HepG2 (cell line): ENCODE results near the gene TXNIP. TPM values are rescaled to one million over a fixed set of nuclear protein-coding genes. Genes with fewer than 3 reads are reported as not detected.
A peak's percentile ranks its signal among the peaks of the same experiment; 100 is the strongest.

ENCODE experiments used
- ATF7 ChIP-seq, 2 experiments: fragments of 450-650 bp in 1 of 2; sonication (generic) in 1 of 2; formaldehyde crosslinking in 1 of 2; IDR thresholded peaks; 2 replicates each; pipeline versions ENCODE4 v1.4.0 to v1.6.1; 2016 to 2020; ENCODE audit warnings: antibody characterized with exemption in 1 of 2, mild to moderate bottlenecking in 1 of 2, missing genetic modification reagents in 1 of 2
- CEBPG ChIP-seq: IDR thresholded peaks from 2 replicates; pipeline ENCODE4 v1.6.1; 2016
- ELF4 ChIP-seq: sonication (generic); formaldehyde crosslinking; IDR thresholded peaks from 2 replicates; pipeline ENCODE4 v1.5.0; 2020; ENCODE audit warnings: missing genetic modification reagents, mild to moderate bottlenecking, moderate library complexity, borderline replicate concordance
- ETV5 ChIP-seq: IDR thresholded peaks from 2 replicates; pipeline ENCODE4 v1.6.1; 2018; ENCODE audit warnings: missing biosample characterization, missing genetic modification reagents, inconsistent platforms, borderline replicate concordance
- FOXC1 ChIP-seq: sonication (generic); formaldehyde crosslinking; IDR thresholded peaks from 2 replicates; pipeline ENCODE4 v1.8.0; 2022; ENCODE audit warnings: mild to moderate bottlenecking, missing genetic modification reagents, borderline replicate concordance
- GZF1 ChIP-seq: sonication (generic); formaldehyde crosslinking; IDR thresholded peaks from 2 replicates; pipeline ENCODE4 v1.5.1; 2020; ENCODE audit warnings: mild to moderate bottlenecking, missing genetic modification reagents
- JUN ChIP-seq: sonication (generic); formaldehyde crosslinking; IDR thresholded peaks from 2 replicates; pipeline ENCODE4 v1.4.0; 2020; ENCODE audit warnings: mild to moderate bottlenecking, missing genetic modification reagents
- KDM3A ChIP-seq: IDR thresholded peaks from 2 replicates; pipeline ENCODE4 v1.6.1; 2018; ENCODE audit warnings: low read depth, missing compliant biosample characterization
- MIXL1 ChIP-seq: IDR thresholded peaks from 2 replicates; pipeline ENCODE4 v1.6.1; 2016
- PBX3 ChIP-seq: sonication (generic); formaldehyde crosslinking; IDR thresholded peaks from 2 replicates; pipeline ENCODE4 v1.8.1; 2023; ENCODE audit warnings: missing genetic modification reagents, inconsistent platforms, borderline replicate concordance
- RBM22 ChIP-seq: fragments of 200-400 bp; formaldehyde crosslinking; optimal IDR thresholded peaks from 2 replicates; pipeline ENCODE3; 2017; ENCODE audit warnings: mild to moderate bottlenecking, low read length, moderate library complexity
- SAP130 ChIP-seq: IDR thresholded peaks from 2 replicates; pipeline ENCODE4 v1.6.1; 2016; ENCODE audit warnings: low read depth
- SKIL ChIP-seq: sonication (generic); formaldehyde crosslinking; IDR thresholded peaks from 2 replicates; pipeline ENCODE4 v1.8.0; 2022; ENCODE audit warnings: missing genetic modification reagents, mild to moderate bottlenecking, moderate library complexity, borderline replicate concordance
- SMAD9 ChIP-seq: sonication (generic); formaldehyde crosslinking; IDR thresholded peaks from 2 replicates; pipeline ENCODE4 v1.5.1; 2020; ENCODE audit warnings: mild to moderate bottlenecking, missing genetic modification reagents
- SRF ChIP-seq: IDR thresholded peaks from 2 replicates; pipeline ENCODE4 v1.6.1; 2011; ENCODE audit warnings: mild to moderate bottlenecking, low read depth, low read length, moderate library complexity
- TCF12 ChIP-seq, 2 experiments: fragments of 450-650 bp in 1 of 2; sonication (generic) in 1 of 2; formaldehyde crosslinking in 1 of 2; IDR thresholded peaks; 2 replicates each; pipeline versions ENCODE4 v1.6.1 to v1.8.0; 2017 to 2022; ENCODE audit warnings: antibody characterized with exemption in 1 of 2, mild to moderate bottlenecking in 1 of 2, missing genetic modification reagents in 1 of 2, moderate library complexity in 1 of 2
- ZFP62 ChIP-seq: sonication (generic); formaldehyde crosslinking; IDR thresholded peaks from 2 replicates; pipeline ENCODE4 v1.4.0; 2020; ENCODE audit warnings: missing genetic modification reagents
- ZFP90 ChIP-seq: sonication (generic); formaldehyde crosslinking; IDR thresholded peaks from 2 replicates; pipeline ENCODE4 v1.8.0; 2022; ENCODE audit warnings: missing genetic modification reagents, mild to moderate bottlenecking, inconsistent platforms, borderline replicate concordance
- ZNF33B ChIP-seq: sonication (generic); formaldehyde crosslinking; IDR thresholded peaks from 2 replicates; pipeline ENCODE4 v1.5.1; 2020; ENCODE audit warnings: mild to moderate bottlenecking, missing genetic modification reagents
- ZNF354B ChIP-seq: sonication (generic); formaldehyde crosslinking; IDR thresholded peaks from 2 replicates; pipeline ENCODE4 v1.8.0; 2022; ENCODE audit warnings: mild to moderate bottlenecking, missing genetic modification reagents
- ZNF512 ChIP-seq: sonication (generic); formaldehyde crosslinking; IDR thresholded peaks from 2 replicates; pipeline ENCODE4 v1.4.0; 2020; ENCODE audit warnings: mild to moderate bottlenecking, missing genetic modification reagents
- ZNF572 ChIP-seq: sonication (generic); formaldehyde crosslinking; IDR thresholded peaks from 2 replicates; pipeline ENCODE4 v1.5.1; 2020; ENCODE audit warnings: mild to moderate bottlenecking, missing genetic modification reagents
- ZNF670 ChIP-seq: sonication (generic); formaldehyde crosslinking; IDR thresholded peaks from 2 replicates; pipeline ENCODE4 v1.8.0; 2022; ENCODE audit warnings: mild to moderate bottlenecking, missing genetic modification reagents, borderline replicate concordance
- ZNF781 ChIP-seq: sonication (generic); formaldehyde crosslinking; IDR thresholded peaks from 2 replicates; pipeline ENCODE4 v1.5.1; 2020; ENCODE audit warnings: borderline replicate concordance, mild to moderate bottlenecking, missing genetic modification reagents; ENCODE audit errors: not compliant biosample characterization
- polyA plus RNA-seq, 8 experiments: library from polyadenylated mRNA; depleted of rRNA in 3 of 8; stranded (reverse) in 7 of 8; unstranded in 1 of 8; fragments of >200 nt; fragmentation: Illumina TruSeq in 4 of 8; extraction: Trizol in 4 of 8; gene quantifications; 2 replicates each; pipeline versions ENCODE4 v1.2.1 to v1.2.3, GENCODE V29; 2011 to 2016; ENCODE audit warnings: low read depth in 4 of 8, missing spikeins in 1 of 8, mixed read lengths in 1 of 8; ENCODE audit not compliant: insufficient read depth in 1 of 8
- total RNA-seq, 5 experiments: library from RNA; depleted of rRNA; stranded (reverse); fragments of >200 nt; fragmentation: Illumina TruSeq; extraction: Trizol; gene quantifications; 2 replicates each; pipeline ENCODE4 v1.2.3, GENCODE V29; 2016; ENCODE audit warnings: low read depth in 1 of 5
- TF ChIP-seq, protein P1 (sequence below): sonication (generic); formaldehyde crosslinking; IDR thresholded peaks from 2 replicates; pipeline ENCODE4 v1.5.1; 2020; ENCODE audit warnings: missing genetic modification reagents, mild to moderate bottlenecking, borderline replicate concordance

The TXNIP gene
- total and polyA plus RNA-seq, 2 of the 13 experiments (the other 11 are each of a cell fraction or from before 2014, with no cell fraction given) = 24.4 to 237 TPM

GRCh38 chr1:146035048-146035423 is 38.7 kb upstream of the TXNIP start (continued):
- TF ChIP-seq, protein P1, sequence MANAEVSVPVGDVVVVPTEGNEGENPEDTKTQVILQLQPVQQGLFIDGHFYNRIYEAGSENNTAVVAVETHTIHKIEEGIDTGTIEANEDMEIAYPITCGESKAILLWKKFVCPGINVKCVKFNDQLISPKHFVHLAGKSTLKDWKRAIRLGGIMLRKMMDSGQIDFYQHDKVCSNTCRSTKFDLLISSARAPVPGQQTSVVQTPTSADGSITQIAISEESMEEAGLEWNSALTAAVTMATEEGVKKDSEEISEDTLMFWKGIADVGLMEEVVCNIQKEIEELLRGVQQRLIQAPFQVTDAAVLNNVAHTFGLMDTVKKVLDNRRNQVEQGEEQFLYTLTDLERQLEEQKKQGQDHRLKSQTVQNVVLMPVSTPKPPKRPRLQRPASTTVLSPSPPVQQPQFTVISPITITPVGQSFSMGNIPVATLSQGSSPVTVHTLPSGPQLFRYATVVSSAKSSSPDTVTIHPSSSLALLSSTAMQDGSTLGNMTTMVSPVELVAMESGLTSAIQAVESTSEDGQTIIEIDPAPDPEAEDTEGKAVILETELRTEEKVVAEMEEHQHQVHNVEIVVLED (CRISPR knock-in tag) = no peak
- TF ChIP-seq PBX3 (CRISPR knock-in tag) = no peak
- no peak for TF ChIP-seq ZNF572 (CRISPR knock-in tag)
- TF ChIP-seq ZNF354B (CRISPR knock-in tag) = no peak
- no peak for TF ChIP-seq ZFP62 (CRISPR knock-in tag)
- no peak for TF ChIP-seq ZNF512
- TF ChIP-seq SKIL (CRISPR knock-in tag) = no peak
- TF ChIP-seq ATF7 (IDR thresholded peaks at IDR 0.05) = no peak
- TF ChIP-seq ATF7 (CRISPR knock-in tag; IDR thresholded peaks at IDR 0.05) = no peak
- TF ChIP-seq TCF12 (IDR thresholded peaks at IDR 0.05) = no peak
- TF ChIP-seq TCF12 (CRISPR knock-in tag; IDR thresholded peaks at IDR 0.05) = no peak
- peak; percentile 60 for TF ChIP-seq SAP130 (CRISPR knock-in tag)
- TF ChIP-seq CEBPG (CRISPR knock-in tag) = peak; percentile 61
- TF ChIP-seq ELF4 (CRISPR knock-in tag) = no peak
- no peak for TF ChIP-seq GZF1 (CRISPR knock-in tag)
- peak; percentile 31; the same call in 1 of the 2 replicates for TF ChIP-seq ETV5 (CRISPR knock-in tag)
- TF ChIP-seq ZNF33B = no peak
- TF ChIP-seq MIXL1 (CRISPR knock-in tag) = no peak
- no peak for TF ChIP-seq ZNF781 (CRISPR knock-in tag)
- TF ChIP-seq ZFP90 (CRISPR knock-in tag) = no peak
- no peak for TF ChIP-seq SMAD9
- no peak for TF ChIP-seq RBM22
- TF ChIP-seq JUN (CRISPR knock-in tag) = no peak
- no peak for TF ChIP-seq ZNF670
- no peak for TF ChIP-seq SRF
- TF ChIP-seq FOXC1 (CRISPR knock-in tag) = no peak
- no peak for TF ChIP-seq KDM3A (CRISPR knock-in tag)
